ENCODE measurements around the gene HELZ.

Gene HELZ

GRCh38 chr17:67032985-67033384 lies 212.0 kb downstream of the HELZ start:
- no peak for DNase-seq (ENCODE audit: low read depth in 1 of 2, low spot score in 1 of 2)

- no peak for DNase-seq (ENCODE audit: low read depth in 1 of 2, low spot score in 1 of 2)
Observed at GRCh38 chr17:67032382-67032781, 212.6 kb downstream of the HELZ start.

- DNase-seq (ENCODE audit: low read depth in 1 of 2, low spot score in 1 of 2) = no peak
Observed at GRCh38 chr17:67030641-67031040, 214.4 kb downstream of the HELZ start.

DNA sequence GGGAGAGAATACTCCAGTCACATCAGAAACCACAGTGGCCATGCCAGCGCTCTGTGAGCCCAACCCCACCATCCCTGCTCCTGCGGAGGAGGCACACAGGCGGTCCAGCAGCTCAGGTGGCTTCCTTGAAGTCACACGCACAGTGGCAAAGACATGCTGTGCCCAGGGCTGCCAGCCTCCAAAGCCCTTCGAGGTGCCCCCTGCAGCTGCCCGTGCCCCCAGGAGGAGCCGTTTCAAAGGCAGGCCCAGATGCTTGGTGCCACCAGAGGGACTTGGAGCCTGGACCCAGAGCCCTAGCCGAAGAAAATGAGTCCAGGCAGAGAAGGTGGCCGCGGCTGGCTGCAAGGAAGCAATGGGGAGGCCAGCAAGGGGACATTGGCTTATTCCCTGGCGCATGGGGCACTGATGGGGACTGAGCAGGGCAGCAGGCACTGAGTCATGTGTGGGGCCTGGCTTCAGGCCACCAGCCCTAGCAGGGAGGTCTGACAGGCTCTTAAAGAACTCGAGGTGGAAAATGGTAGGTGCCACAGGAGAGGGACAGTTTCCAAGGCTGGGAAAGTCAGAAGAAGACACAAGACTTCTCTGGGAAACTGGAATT lies 217.9 kb downstream of the HELZ start:
- DNase-seq (ENCODE audit: low read depth in 1 of 2, low spot score in 1 of 2) = no peak

DNA sequence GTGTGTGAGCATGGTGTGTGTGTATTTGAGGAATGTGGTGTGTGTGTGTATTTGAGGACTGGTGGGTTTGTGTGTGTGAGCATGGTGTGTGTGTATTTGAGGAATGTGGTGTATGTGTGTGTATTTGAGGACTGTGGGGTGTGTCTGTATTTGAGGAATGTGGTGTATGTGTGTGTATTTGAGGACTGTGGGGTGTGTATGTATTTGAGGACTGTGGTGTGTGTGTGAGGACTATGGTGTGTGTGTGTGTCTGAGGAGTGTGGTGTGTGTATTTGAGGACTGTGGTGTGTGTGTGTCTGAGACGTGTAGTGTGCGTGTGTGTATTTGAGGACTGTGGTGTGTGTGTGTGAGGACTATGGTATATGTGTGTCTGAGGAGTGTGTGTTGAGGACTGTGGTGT lies 218.7 kb downstream of the HELZ start:
- DNase-seq (ENCODE audit: low read depth in 1 of 2, low spot score in 1 of 2) = no peak

DNA sequence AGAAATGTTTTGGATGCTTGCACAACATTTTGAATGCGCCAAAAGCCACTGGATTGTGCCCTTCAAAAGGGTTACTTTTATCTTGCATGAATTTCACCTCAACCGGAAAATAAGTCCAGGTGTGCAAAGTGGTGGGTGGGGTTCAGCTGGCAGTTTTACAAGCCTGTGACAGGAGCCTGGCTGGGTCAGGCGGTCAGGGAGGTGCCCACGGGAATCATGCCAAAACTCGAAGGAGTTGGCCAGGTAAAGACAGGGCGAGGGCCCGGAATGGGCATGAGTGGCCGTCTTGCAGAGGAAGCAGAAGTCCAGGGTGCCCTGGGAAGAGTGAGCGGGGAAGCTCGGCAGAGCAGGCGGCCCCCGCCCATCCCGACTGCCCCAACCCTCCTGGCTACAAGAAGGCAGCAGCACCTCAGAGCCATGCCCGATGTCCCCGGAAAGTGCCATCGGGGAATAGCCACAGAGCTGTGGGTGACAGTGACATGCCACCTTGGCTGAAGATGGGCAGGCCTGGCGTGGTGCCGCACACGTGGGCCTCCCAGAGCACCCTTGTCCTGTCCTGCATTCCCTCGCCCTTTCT lies 219.7 kb downstream of the HELZ start:
- DNase-seq (ENCODE audit: low read depth in 1 of 2, low spot score in 1 of 2) = no peak

DNA sequence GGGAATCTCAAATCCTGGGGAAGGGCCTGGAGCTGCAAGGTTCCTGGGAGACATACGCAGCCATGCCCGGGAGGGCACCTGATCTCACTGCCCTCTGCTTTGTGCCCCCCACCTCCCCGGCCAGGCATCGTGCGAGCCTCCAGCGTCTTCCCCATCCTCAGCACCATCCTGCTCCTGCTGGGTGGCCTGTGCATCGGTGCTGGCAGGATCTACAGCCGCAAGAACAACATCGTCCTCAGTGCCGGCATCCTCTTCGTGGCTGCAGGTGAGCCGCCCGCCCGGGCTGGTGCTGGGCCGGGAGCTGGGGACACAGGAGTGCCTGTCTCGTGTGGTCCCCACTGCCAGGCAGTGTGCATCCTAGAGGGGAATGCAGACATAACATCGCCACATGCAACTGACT lies 220.3 kb downstream of the HELZ start:
- no peak for DNase-seq (ENCODE audit: low read depth in 1 of 2, low spot score in 1 of 2)

GRCh38 chr17:67022451-67022810 lies 222.6 kb downstream of the HELZ start:
- no peak for DNase-seq (ENCODE audit: low read depth in 1 of 2, low spot score in 1 of 2)

GRCh38 chr17:67021743-67022450 lies 223.1 kb downstream of the HELZ start:
- DNase-seq (ENCODE audit: low read depth in 1 of 2, low spot score in 1 of 2) = no peak

DNA sequence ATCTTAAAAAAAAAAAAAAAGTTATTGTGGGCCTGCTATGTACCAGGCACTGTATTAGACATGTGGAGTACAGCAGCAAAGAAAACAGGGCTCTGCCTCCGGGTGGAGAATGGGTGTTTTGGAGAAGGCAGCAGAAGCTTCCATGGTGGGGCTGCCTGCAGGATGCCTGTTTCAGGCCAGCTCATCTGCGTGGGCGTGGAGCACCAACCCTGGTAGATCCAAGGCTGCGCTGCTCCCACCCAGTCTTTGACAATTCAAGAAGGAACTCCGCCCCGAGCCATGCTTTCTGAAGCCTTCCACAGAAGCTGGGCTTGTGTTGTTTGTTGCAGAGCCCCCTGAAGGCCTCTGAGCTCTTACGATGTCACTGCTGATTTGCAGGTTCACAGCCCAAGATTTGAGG lies 223.8 kb downstream of the HELZ start:
- no peak for DNase-seq (ENCODE audit: low read depth in 1 of 2, low spot score in 1 of 2)

Measured in activated T-helper 1 cell treated with anti-CD3 and anti-CD28 coated beads, Interleukin-2, amount 50 U/mL, for 16 hours (primary cell).